Ishikawa (cell line): ENCODE data around the gene KNDC1.

Experiments used
- CEBPB ChIP-seq: IDR thresholded peaks from 2 replicates; pipeline ENCODE4 v1.6.1; 2012
- CREB1 ChIP-seq: IDR thresholded peaks from 2 replicates; pipeline ENCODE4 v1.6.1; 2012; ENCODE audit warnings: low read depth
- EGR1 ChIP-seq: IDR thresholded peaks from 2 replicates; pipeline ENCODE4 v1.6.1; 2012
- EP300 ChIP-seq: IDR thresholded peaks from 2 replicates; pipeline ENCODE4 v1.6.1; 2012; ENCODE audit warnings: borderline replicate concordance
- FOXM1 ChIP-seq: IDR thresholded peaks from 2 replicates; pipeline ENCODE4 v1.6.1; 2012; ENCODE audit warnings: low read depth, borderline replicate concordance
- NFIC ChIP-seq: IDR thresholded peaks from 2 replicates; pipeline ENCODE4 v1.6.1; 2012
- RAD21 ChIP-seq: IDR thresholded peaks from 2 replicates; pipeline ENCODE4 v1.6.1; 2012; ENCODE audit warnings: low read depth
- TAF1 ChIP-seq: IDR thresholded peaks from 2 replicates; pipeline ENCODE4 v1.6.1; 2012; ENCODE audit warnings: low read depth, mild to moderate bottlenecking
- TCF12 ChIP-seq: IDR thresholded peaks from 2 replicates; pipeline ENCODE4 v1.6.1; 2012; ENCODE audit warnings: low read depth
- TEAD4 ChIP-seq: IDR thresholded peaks from 2 replicates; pipeline ENCODE4 v1.6.1; 2012
- YY1 ChIP-seq: IDR thresholded peaks from 2 replicates; pipeline ENCODE4 v1.6.1; 2012; ENCODE audit warnings: low read depth
- ZBTB7A ChIP-seq: IDR thresholded peaks from 2 replicates; pipeline ENCODE4 v1.6.1; 2012; ENCODE audit warnings: low read depth
- TF ChIP-seq, protein P1 (sequence below): IDR thresholded peaks from 2 replicates; pipeline ENCODE4 v1.6.1; 2012; ENCODE audit warnings: low read depth, mild to moderate bottlenecking
- TF ChIP-seq, protein P2 (sequence below): IDR thresholded peaks from 2 replicates; pipeline ENCODE4 v1.6.1; 2012
- TF ChIP-seq, protein P3 (sequence below): IDR thresholded peaks from 2 replicates; pipeline ENCODE4 v1.6.1; 2012

KNDC1 gene

DNA sequence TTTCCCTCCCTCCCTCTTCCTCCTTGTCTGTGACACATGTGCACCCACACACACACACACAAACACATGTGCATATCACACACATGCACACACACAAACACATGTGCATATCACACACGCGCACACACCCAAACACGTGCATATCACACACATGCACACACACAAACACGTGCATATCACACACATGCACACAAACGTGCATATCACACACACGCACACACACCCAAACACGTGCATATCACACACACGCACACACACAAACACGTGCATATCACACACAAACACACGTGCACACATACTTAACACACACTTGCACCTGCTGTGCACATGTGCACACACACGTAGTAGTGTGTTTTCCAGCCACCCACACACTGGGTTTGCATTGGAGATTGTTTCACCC is 29.4 kb upstream of the KNDC1 start:
- TF ChIP-seq TCF12, result no peak

DNA sequence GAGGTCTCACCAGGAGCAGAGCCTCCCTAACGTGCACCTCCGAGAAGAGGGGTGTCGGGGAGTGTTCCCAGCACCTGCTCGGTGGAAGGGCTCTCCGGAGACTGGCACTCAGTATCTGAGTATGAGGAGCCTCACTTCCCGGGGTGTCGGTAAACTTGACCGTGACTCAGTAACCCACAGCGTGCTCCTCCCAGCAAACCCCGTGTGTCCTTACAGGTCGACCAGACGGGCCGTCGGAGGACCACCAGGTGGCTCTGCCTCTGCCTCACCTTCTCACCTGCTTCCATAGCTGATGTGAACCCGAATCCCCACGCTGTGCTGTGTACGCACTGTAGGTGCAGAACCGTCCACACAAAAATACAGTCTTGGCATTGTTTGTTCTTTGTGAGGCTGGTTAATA is 29.0 kb upstream of the KNDC1 start:
- TF ChIP-seq EP300, result no peak

DNA sequence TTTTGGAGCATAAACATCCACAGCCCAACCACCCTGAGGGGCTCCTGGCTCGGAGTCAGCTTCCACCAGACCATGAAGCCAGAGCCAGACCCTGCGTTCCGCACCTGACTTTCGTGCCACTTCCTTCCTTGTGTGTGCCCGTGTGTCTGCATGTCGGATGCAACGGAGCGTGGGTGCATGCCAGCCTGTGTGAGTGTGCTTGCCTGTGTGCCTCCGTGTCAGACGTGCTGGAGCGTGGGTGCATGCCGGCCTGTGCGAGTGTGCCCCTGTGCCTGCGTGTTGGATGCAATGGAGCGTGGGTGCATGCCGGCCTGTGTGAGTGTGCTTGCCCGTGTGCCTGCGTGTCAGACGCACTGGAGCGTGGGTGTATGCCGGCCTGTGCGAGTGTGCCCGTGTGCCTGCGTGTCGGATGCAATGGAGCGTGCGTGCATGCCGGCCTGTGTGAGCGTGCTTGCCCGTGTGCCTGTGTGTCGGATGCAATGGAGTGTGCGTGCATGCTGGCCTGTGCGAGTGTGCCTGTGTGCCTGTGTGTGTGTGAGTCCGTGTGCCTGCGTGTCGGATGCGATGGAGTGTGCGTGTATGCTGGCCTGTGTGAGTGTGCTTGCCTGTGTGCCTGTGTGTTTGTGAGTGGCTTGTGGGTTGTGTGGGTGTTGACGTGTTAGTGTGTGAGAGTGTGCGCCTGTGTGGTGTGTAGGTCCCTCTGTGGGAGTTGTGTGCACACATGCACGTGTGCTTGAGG is 28.1 kb upstream of the KNDC1 start:
- TF ChIP-seq, protein P1, sequence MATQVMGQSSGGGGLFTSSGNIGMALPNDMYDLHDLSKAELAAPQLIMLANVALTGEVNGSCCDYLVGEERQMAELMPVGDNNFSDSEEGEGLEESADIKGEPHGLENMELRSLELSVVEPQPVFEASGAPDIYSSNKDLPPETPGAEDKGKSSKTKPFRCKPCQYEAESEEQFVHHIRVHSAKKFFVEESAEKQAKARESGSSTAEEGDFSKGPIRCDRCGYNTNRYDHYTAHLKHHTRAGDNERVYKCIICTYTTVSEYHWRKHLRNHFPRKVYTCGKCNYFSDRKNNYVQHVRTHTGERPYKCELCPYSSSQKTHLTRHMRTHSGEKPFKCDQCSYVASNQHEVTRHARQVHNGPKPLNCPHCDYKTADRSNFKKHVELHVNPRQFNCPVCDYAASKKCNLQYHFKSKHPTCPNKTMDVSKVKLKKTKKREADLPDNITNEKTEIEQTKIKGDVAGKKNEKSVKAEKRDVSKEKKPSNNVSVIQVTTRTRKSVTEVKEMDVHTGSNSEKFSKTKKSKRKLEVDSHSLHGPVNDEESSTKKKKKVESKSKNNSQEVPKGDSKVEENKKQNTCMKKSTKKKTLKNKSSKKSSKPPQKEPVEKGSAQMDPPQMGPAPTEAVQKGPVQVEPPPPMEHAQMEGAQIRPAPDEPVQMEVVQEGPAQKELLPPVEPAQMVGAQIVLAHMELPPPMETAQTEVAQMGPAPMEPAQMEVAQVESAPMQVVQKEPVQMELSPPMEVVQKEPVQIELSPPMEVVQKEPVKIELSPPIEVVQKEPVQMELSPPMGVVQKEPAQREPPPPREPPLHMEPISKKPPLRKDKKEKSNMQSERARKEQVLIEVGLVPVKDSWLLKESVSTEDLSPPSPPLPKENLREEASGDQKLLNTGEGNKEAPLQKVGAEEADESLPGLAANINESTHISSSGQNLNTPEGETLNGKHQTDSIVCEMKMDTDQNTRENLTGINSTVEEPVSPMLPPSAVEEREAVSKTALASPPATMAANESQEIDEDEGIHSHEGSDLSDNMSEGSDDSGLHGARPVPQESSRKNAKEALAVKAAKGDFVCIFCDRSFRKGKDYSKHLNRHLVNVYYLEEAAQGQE, result no peak
- TF ChIP-seq TCF12 (no peak), YY1 (no peak), FOXM1 (no peak), NFIC (no peak), CREB1 (no peak), RAD21 (no peak), TAF1 (no peak), EGR1 (no peak), ZBTB7A (no peak), CEBPB (no peak)
- TF ChIP-seq, protein P2, sequence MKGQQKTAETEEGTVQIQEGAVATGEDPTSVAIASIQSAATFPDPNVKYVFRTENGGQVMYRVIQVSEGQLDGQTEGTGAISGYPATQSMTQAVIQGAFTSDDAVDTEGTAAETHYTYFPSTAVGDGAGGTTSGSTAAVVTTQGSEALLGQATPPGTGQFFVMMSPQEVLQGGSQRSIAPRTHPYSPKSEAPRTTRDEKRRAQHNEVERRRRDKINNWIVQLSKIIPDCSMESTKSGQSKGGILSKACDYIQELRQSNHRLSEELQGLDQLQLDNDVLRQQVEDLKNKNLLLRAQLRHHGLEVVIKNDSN, result no peak

DNA sequence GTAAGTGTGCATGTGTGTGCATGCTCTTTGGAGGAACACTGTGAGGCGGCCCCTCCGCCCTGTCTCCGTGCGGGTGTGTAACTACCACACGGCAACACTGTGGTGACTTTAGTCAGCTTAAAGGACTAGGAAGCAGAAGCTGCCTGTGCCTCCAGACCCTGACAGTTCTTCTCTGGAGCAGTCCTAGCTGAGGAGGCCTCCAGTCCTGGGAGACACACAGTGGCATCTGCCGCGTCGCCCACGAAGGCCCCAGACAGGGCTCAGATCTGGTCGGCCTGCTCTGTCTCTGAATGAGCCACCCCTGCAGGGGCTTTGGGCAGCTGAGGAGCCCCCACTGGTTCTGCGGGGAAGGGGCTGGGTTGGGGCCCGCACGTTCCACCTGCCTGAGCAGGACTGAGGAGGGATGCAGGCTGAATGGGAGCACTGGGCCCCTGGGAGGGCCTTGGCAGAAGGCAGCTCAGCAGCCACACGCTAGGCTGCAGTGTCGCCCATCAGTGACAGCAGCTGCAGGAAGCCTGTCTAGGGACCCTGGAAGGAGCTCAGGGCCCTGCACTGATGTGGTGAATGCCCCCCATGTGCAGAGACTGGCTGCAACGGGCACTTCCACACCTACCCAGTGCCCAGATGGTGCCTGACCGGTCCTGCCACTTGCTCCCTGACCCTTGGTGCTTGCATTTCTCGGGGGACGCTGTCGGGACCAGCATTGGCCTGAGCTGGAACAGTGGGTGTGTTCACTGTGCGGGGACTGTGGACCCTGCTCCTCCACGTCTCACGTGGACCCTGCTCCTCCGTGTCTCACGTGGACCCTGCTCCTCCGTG is 27.3 kb upstream of the KNDC1 start:
- TF ChIP-seq EP300, result no peak
- TF ChIP-seq, protein P2, result no peak
- no peak for TF ChIP-seq RAD21
- no peak for TF ChIP-seq ZBTB7A
- no peak for TF ChIP-seq EGR1
- no peak for TF ChIP-seq NFIC
- TF ChIP-seq TAF1, result no peak
- TF ChIP-seq, protein P1, result no peak
- no peak for TF ChIP-seq TEAD4
- TF ChIP-seq, protein P3, sequence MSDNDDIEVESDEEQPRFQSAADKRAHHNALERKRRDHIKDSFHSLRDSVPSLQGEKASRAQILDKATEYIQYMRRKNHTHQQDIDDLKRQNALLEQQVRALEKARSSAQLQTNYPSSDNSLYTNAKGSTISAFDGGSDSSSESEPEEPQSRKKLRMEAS, result no peak
- no peak for TF ChIP-seq CREB1
- no peak for TF ChIP-seq YY1
- no peak for TF ChIP-seq TCF12
- TF ChIP-seq CEBPB, result no peak
- TF ChIP-seq FOXM1, result no peak

DNA sequence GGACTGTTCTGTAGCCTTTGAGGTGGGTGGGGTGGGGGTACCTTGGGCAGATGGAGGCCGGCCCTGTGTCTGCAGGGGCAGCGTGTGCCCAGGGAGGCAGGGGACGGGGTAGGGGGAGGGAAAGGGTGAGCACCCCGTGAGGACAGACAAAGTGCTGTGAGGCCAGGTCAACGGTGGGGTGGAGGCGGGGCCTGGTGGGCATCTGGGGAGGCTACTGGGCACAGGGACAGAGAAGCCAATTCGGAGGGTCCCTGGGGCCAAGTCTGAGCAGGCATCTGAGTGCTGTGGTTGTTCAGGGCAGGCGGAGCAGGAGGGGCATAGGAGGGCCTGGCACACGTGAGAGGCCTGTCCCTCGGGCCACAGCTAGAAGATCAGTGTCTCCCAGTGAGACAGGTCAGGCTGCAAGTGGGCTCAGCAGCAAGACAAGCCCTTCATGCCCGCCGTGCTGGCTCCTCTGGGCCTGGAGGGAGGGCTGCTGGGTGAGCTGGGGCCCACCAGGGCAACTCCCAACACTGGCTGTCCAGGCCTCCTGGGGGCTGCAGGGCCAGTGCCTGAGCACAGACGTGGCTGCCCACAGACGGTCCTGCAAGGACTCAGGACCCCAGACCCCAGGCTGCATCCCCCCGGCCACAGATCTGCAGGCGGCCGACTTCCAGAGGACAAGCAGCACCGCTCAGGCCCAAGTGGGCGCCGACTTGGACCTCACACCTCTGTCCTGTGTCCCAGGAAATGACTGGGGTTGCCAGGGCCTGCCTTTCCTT is 26.4 kb upstream of the KNDC1 start:
- TF ChIP-seq YY1, result no peak
- TF ChIP-seq FOXM1, result no peak
- TF ChIP-seq EP300, result no peak
- no peak for TF ChIP-seq CREB1
- TF ChIP-seq, protein P2, result no peak
- TF ChIP-seq ZBTB7A, result no peak
- TF ChIP-seq TAF1, result no peak
- TF ChIP-seq, protein P1, result no peak
- TF ChIP-seq RAD21, result no peak
- TF ChIP-seq, protein P3, result no peak
- no peak for TF ChIP-seq TEAD4
